Adrenal gland (tissue), 12 donors: Measurements from ENCODE around the gene BCAR1. TPM values are rescaled to one million over a fixed set of nuclear protein-coding genes. Genes with fewer than 3 reads are reported as not detected.

Source experiments
- DNase-seq, 7 donors: peaks; one replicate each; pipeline ENCODE4 v3.0.0-alpha.2; 2019 to 2020
- H3K27ac ChIP-seq, 5 donors: fragments of 200-600 bp; sonication (generic) in 4 of 5; 1 replicate in 3 of 5; 2 replicates in 2 of 5; pipeline versions ENCODE4 v1.5.1 to v1.8.0; 2016 to 2020; ENCODE audit warnings: mild to moderate bottlenecking in 1 of 5
- H3K27me3 ChIP-seq: fragments of 200-600 bp; 2 replicates; pipeline ENCODE4 v1.8.0; 2021
- H3K36me3 ChIP-seq, 2 donors: fragments of 200-600 bp; replicated peaks in 1 of 2; 1 replicate in 1 of 2; 2 replicates in 1 of 2; pipeline versions ENCODE4 v1.5.1 to v1.8.0; 2018 to 2022
- H3K4me1 ChIP-seq, 2 donors: fragments of 200-600 bp; replicated peaks in 1 of 2; 1 replicate in 1 of 2; 2 replicates in 1 of 2; pipeline versions ENCODE4 v1.5.1 to v1.8.0; 2018 to 2021
- H3K4me3 ChIP-seq, 4 donors: fragments of 200-600 bp; sonication (generic) in 3 of 4; one replicate each; pipeline ENCODE4 v1.5.1; 2016 to 2018
- H3K9me3 ChIP-seq, 3 donors: fragments of 200-600 bp; sonication (generic) in 1 of 3; replicated peaks in 1 of 3; 1 replicate in 2 of 3; 2 replicates in 1 of 3; pipeline versions ENCODE4 v1.5.1 to v1.8.0; 2016 to 2021
- POLR2A ChIP-seq, 2 donors: fragments of 450-650 bp; IDR thresholded peaks; one replicate each; pipeline ENCODE4 v1.6.1; 2017; ENCODE audit warnings: antibody characterized with exemption in 2 of 2, mild to moderate bottlenecking in 2 of 2, moderate library complexity in 1 of 2
- WGBS, 4 donors: extraction: QIAGEN DNeasy Blood & Tissue Kit in 2 of 4; methylation state at CpG; one replicate each; pipeline versions ENCODE4 v1.1.5 to v1.1.7; 2013 to 2017; 5-methylcytosine and 5-hydroxymethylcytosine counted together
- intact Hi-C, 2 donors: fragments of 100-400 bp; cut with DNase I; formaldehyde crosslinking; loops; one replicate each; pipeline versions ENCODE4 v1.14.1 to v1.15.0; 2022 to 2023
- polyA plus RNA-seq, 3 donors: library from polyadenylated mRNA; stranded (reverse); fragments of 200-250 nt in 2 of 3; fragments of 350-450 nt in 1 of 3; fragmentation: Illumina TruSeq in 1 of 3; extraction: RNeasy Lipid Tissue Mini Kit (QIAGEN cat#74804) in 1 of 3; gene quantifications; one replicate each; pipeline ENCODE4 v1.2.3, GENCODE V29; 2013 to 2014
- total RNA-seq, 9 donors: library from RNA; depleted of rRNA in 4 of 9; stranded (reverse); fragments of >200 nt in 4 of 9; fragments of 120-200 nt in 1 of 9; fragmentation: NEBNext Ultra II Directional in 1 of 9; extraction: Animal tissue kit (Norgen Biotek cat#: 25700) in 1 of 9; gene quantifications; one replicate each; pipeline versions ENCODE4 v1.1.0 to v1.2.4, GENCODE V29; 2013 to 2023
- TF ChIP-seq, protein P1 (sequence below), 6 experiments: fragments of 450-650 bp in 4 of 6; fragments of 200-600 bp in 2 of 6; sonication (generic) in 1 of 6; IDR thresholded peaks; 1 replicate in 5 of 6; 2 replicates in 1 of 6; pipeline versions ENCODE4 v1.5.1 to v1.8.0; 2016 to 2021; ENCODE audit warnings: antibody characterized with exemption in 6 of 6, mild to moderate bottlenecking in 2 of 6, moderate library complexity in 1 of 6
- donor health status: healthy with polysubstance abuse.
- donor health status: Bipolar disorder and iron deficiency.
- donor health status: DM: yes; HTN: yes; CAD: no.
- donor health status: DM: no; HTN: no; CAD: no.
- donor health status: DM: no; HTN: no; CAD: no.
- donor health status: DM: yes; HTN: yes; CAD: no.

BCAR1 gene
- total and polyA plus RNA-seq, 12 donors: 10.2 to 87.7 (median 63.8) TPM

DNA sequence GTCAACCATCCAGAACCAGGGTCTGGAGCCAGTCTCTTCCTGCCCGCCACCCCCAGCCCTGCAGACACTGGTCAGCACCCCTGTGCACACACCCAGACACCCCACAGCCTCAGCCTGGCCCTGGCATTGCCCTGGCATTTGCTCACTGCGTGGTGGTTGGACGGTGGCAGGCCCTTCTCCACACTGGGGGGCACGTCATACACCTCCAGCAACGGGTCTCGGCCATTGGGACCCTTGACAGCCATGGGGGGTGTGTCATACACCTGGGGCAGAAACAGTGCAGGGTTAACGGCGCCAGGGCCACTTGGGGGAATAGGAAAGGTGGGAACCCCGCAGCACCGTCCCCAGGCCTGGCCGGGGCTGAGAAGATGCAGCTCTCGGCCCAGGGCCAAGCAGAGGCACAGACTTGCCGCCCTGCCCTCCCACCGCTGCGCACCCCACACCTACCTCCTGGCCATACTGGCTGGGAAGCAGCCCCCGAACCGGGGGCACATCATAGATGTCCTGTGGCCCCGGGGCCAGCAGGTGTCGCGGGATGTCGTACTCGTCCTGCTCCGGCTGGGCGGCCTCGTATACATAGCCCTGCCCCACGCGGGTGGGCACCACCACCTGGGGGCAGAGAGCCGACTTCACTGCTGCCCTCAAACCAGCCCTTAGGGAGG lies 14.6 kb downstream of the BCAR1 start:
- TF ChIP-seq, protein P1, sequence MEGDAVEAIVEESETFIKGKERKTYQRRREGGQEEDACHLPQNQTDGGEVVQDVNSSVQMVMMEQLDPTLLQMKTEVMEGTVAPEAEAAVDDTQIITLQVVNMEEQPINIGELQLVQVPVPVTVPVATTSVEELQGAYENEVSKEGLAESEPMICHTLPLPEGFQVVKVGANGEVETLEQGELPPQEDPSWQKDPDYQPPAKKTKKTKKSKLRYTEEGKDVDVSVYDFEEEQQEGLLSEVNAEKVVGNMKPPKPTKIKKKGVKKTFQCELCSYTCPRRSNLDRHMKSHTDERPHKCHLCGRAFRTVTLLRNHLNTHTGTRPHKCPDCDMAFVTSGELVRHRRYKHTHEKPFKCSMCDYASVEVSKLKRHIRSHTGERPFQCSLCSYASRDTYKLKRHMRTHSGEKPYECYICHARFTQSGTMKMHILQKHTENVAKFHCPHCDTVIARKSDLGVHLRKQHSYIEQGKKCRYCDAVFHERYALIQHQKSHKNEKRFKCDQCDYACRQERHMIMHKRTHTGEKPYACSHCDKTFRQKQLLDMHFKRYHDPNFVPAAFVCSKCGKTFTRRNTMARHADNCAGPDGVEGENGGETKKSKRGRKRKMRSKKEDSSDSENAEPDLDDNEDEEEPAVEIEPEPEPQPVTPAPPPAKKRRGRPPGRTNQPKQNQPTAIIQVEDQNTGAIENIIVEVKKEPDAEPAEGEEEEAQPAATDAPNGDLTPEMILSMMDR (IDR thresholded peaks at IDR 0.05): no peak
- no peak for TF ChIP-seq POLR2A (IDR thresholded peaks at IDR 0.05)
- H3K36me3 ChIP-seq: peaks cover 0 to 36% of the 10 kb centered on the region in 2 donors
- peak overlapping the region in 2 of 5 donors; percentile 19 to 93 for H3K27ac ChIP-seq
- 90 to 94% (median 92%) methylated on average over 9 to 28 of the region's 28 CpGs for WGBS, 4 donors
- H3K9me3 ChIP-seq: no peaks in the 10 kb centered on the region
- peaks cover 18 to 32% of the 10 kb centered on the region in 2 donors for H3K4me1 ChIP-seq
- H3K4me3 ChIP-seq: no peak overlapping the region
- intact Hi-C loops: loop anchor here (5.0 kb wide), 2 partner anchors 150 to 160 kb away; no protein-coding TSS in a partner anchor
- H3K27me3 ChIP-seq: no peaks in the 10 kb centered on the region
- DNase-seq: peak in 1 of 7 donors; percentile 23

DNA sequence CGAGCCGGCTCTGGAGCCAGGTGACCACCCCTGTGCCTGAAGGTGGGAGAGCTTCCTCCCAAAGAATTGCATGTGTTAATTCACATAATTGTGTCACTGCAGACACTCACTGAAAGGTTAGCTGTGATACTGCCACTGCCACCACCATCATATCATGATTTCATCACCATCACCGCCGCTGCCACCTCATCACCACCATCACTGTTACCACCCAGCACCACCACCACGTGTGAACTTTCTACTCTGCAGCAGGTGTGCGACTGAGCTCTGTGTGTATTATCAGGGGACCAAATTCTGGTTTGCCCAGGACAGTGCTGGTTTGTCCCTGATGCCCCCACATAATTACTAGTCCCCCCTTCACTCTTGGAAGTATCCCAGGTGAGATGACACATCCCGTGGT lies 15.2 kb downstream of the BCAR1 start:
- H3K9me3 ChIP-seq: no peaks in the 10 kb centered on the region
- H3K4me1 ChIP-seq: peaks cover 18 to 32% of the 10 kb centered on the region in 2 donors
- DNase-seq: no peak
- no peaks in the 10 kb centered on the region for H3K27me3 ChIP-seq
- no peak overlapping the region for H3K27ac ChIP-seq
- H3K4me3 ChIP-seq: no peak overlapping the region
- H3K36me3 ChIP-seq: peaks cover 0 to 35% of the 10 kb centered on the region in 2 donors
- intact Hi-C loops: loop anchor here (5.0 kb wide), 2 partner anchors 151 to 161 kb away; no protein-coding TSS in a partner anchor
- TF ChIP-seq POLR2A (IDR thresholded peaks at IDR 0.05): no peak
- TF ChIP-seq, protein P1 (IDR thresholded peaks at IDR 0.05): no peak
- WGBS, 4 donors: 79 to 86% (median 85%) methylated on average over 7 of the region's 7 CpGs

DNA sequence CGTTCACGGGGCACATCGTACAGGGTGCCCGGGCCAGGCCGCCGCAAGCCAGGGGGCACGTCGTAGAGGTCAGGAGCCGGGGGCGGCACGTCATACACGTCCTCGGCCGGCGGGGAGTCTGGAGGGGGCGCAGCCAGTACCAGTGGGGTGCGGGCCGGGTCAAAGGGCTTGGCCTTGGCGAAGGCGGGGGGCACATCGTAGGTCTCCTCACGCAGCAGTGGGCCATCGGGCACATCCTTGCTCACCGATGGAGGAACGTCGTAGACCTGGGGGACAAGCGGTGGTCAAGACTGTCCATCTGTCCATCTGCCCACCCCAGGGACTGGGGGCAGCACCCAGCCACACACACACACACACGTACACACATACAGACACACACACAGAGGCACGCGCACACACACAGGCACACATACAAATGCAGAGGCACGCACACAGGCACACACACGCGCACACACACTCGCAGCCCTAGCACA lies 15.7 kb downstream of the BCAR1 start:
- H3K4me3 ChIP-seq: no peak overlapping the region
- no peak for TF ChIP-seq POLR2A (IDR thresholded peaks at IDR 0.05)
- TF ChIP-seq, protein P1 (IDR thresholded peaks at IDR 0.05): no peak
- peak in 2 of 7 donors; percentile 29 to 54 for DNase-seq
- H3K36me3 ChIP-seq: peaks cover 0 to 37% of the 10 kb centered on the region in 2 donors
- intact Hi-C loops: loop anchor here (5.0 kb wide), 2 partner anchors 152 to 162 kb away; no protein-coding TSS in a partner anchor
- peaks cover 18 to 32% of the 10 kb centered on the region in 2 donors for H3K4me1 ChIP-seq
- H3K27me3 ChIP-seq: no peaks in the 10 kb centered on the region
- 91 to 94% (median 92%) methylated on average over 14 to 34 of the region's 34 CpGs for WGBS, 4 donors
- H3K27ac ChIP-seq: no peak overlapping the region
- H3K9me3 ChIP-seq: no peaks in the 10 kb centered on the region

DNA sequence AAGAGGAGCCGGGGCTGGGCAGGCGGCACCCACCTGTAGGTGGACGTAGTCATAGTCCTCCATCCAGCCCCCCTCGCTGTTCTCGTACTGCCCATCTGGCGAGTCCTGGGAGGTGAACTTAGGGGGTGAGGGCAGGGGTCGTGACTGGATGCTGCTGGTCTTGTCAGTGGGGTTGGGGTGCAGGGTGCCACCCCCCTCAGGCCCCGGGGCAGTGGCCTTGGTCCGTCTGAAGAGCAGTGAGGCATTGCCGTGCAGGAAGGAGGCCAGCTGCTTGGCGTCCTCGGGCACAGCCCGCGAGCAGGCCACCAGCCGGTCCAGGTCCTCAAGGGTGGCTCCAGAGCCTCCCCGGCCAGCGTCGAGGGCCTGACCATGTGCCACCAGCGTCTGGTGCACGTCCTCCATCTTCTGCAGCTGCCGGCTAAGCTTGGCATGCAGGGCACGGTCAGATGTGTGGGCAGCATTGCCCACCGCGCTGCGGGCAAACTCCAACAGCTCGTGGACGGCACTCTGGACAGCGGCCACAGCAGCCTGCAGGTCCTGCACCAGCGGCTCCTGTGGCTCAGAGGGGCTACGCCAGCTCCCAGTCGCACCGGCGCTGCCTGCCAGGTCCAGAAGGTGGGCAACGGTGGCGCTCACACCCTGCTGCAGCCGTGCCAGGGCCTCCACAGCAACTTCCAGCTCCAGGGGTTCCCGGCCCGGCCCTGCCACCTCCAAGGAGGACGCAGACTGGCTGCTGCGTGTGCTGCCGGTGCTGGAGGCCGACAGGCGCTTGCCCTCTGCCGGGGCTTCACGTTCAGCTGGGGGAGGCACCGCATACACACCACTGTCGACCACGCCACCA lies 16.3 kb downstream of the BCAR1 start:
- Histone ChIP-seq H3K9me3 (no peaks in the 10 kb centered on the region), H3K4me1 (peaks cover 18 to 32% of the 10 kb centered on the region in 2 donors), H3K27ac (peak overlapping the region in 3 of 5 donors; percentile 16 to 67 (median 37)), H3K36me3 (peaks cover 0 to 40% of the 10 kb centered on the region in 2 donors), H3K27me3 (no peaks in the 10 kb centered on the region), H3K4me3 (no peak overlapping the region)
- peak in 1 of 7 donors; percentile 44 for DNase-seq
- intact Hi-C loops: loop anchor here (5.0 kb wide), 2 partner anchors 152 to 162 kb away; no protein-coding TSS in a partner anchor
- 75 to 86% (median 79%) methylated on average over 7 to 48 of the region's 48 CpGs for WGBS, 4 donors
- TF ChIP-seq, protein P1 (IDR thresholded peaks at IDR 0.05): no peak
- no peak for TF ChIP-seq POLR2A (IDR thresholded peaks at IDR 0.05)
